Duodenal mucosa (tissue), 2 donors: ENCODE measurements around the gene RAB3B.
A peak's percentile ranks its signal among the peaks of the same experiment; 100 is the strongest.
"Not testable (repeated sequence)": the region's sequence is repeated elsewhere in the genome, so short reads cannot be mapped to it uniquely, and the experiment has no call there.

Source experiments
- H3K27ac ChIP-seq: one replicate; pipeline ENCODE4 v1.7.0; 2013; ENCODE audit warnings: low read depth, low read length
- H3K27me3 ChIP-seq, 2 donors: one replicate each; pipeline ENCODE4 v1.7.0; 2013; ENCODE audit warnings: low read length in 2 of 2, control low read depth in 1 of 2; ENCODE audit not compliant: insufficient read depth in 2 of 2, control insufficient read depth in 1 of 2
- H3K36me3 ChIP-seq, 2 donors: one replicate each; pipeline ENCODE4 v1.7.0; 2013; ENCODE audit warnings: low read length in 2 of 2, control low read depth in 1 of 2; ENCODE audit not compliant: insufficient read depth in 2 of 2, control insufficient read depth in 1 of 2
- H3K4me1 ChIP-seq, 2 donors: one replicate each; pipeline ENCODE4 v1.7.0; 2013; ENCODE audit warnings: low read length in 2 of 2, control low read depth in 1 of 2; ENCODE audit not compliant: insufficient read depth in 2 of 2, control insufficient read depth in 1 of 2
- H3K4me3 ChIP-seq, 2 donors: one replicate each; pipeline ENCODE4 v1.7.0; 2013; ENCODE audit warnings: low read length in 2 of 2, low read depth in 1 of 2
- H3K9ac ChIP-seq, 2 donors: one replicate each; pipeline ENCODE4 v1.7.0; 2013; ENCODE audit warnings: low read length in 2 of 2, low read depth in 1 of 2
- H3K9me3 ChIP-seq, 2 donors: one replicate each; pipeline ENCODE4 v1.7.0; 2013; ENCODE audit warnings: low read length in 2 of 2, control low read depth in 1 of 2; ENCODE audit not compliant: control insufficient read depth in 1 of 2

The RAB3B gene

GRCh38 chr1:51990478-51990965, at the start of gene RAB3B:
Gene RAB3B, minus strand, starts transcription at chr1:51990700. Its CDS starts 13,583 bp downstream, at chr1:51977117.
- peaks cover 12 to 23% of the 10 kb centered on the region in 2 donors for H3K27me3 ChIP-seq
- H3K9ac ChIP-seq: no peak within 1 kb of the TSS
- H3K4me1 ChIP-seq: no peaks in the 10 kb centered on the region
- no peaks in the 10 kb centered on the region for H3K36me3 ChIP-seq
- peak within 1 kb of the TSS; percentile 14 to 56 for H3K4me3 ChIP-seq
- no peak within 1 kb of the TSS for H3K27ac ChIP-seq
- H3K9me3 ChIP-seq: no peaks in the 10 kb centered on the region

- Histone ChIP-seq H3K9ac (no peak overlapping the region), H3K27me3 (no peaks in the 10 kb centered on the region), H3K27ac (no peak overlapping the region), H3K36me3 (peaks cover 0 to 15% of the 10 kb centered on the region in 2 donors), H3K9me3 (no peaks in the 10 kb centered on the region), H3K4me3 (no peak overlapping the region), H3K4me1 (peaks cover 3 to 5% of the 10 kb centered on the region in 2 donors)
Measured at GRCh38 chr1:52037909-52038308, 47.4 kb upstream of the RAB3B start.

- Histone ChIP-seq H3K27me3 (no peaks in the 10 kb centered on the region), H3K4me1 (peaks cover 7% of the 10 kb centered on the region in 2 donors), H3K36me3 (peaks cover 0 to 15% of the 10 kb centered on the region in 2 donors), H3K27ac (no peak overlapping the region), H3K9me3 (no peaks in the 10 kb centered on the region), H3K9ac (no peak overlapping the region), H3K4me3 (no peak overlapping the region)
Measured at GRCh38 chr1:52037402-52037814, 46.9 kb upstream of the RAB3B start.

- Histone ChIP-seq H3K4me3 (peak overlapping the region; percentile 94 to 98), H3K9me3 (no peaks in the 10 kb centered on the region), H3K27me3 (no peaks in the 10 kb centered on the region), H3K4me1 (peaks cover 20 to 30% of the 10 kb centered on the region in 2 donors), H3K9ac (peak overlapping the region in 1 of 2 donors; percentile 75), H3K27ac (peak overlapping the region; percentile 88), H3K36me3 (peaks cover 0 to under 1% of the 10 kb centered on the region in 2 donors)
Measured at GRCh38 chr1:52034050-52034384, 43.5 kb upstream of the RAB3B start.

GRCh38 chr1:52033190-52034049, 42.9 kb upstream of the RAB3B start, which contains the start of gene KTI12:
Gene KTI12, minus strand, starts transcription at chr1:52033810. Its CDS starts 49 bp downstream, at chr1:52033761.
- Histone ChIP-seq H3K27me3 (no peaks in the 10 kb centered on the region), H3K9me3 (no peaks in the 10 kb centered on the region), H3K9ac (peak within 1 kb of the TSS; percentile 75 to 91), H3K4me1 (peaks cover 20 to 30% of the 10 kb centered on the region in 2 donors), H3K36me3 (no peaks in the 10 kb centered on the region), H3K27ac (peak within 1 kb of the TSS; percentile 88), H3K4me3 (peak within 1 kb of the TSS; percentile 94 to 98)

- H3K27me3 ChIP-seq: no peaks in the 10 kb centered on the region
- H3K9me3 ChIP-seq: no peaks in the 10 kb centered on the region
- peak overlapping the region; percentile 94 to 98 for H3K4me3 ChIP-seq
- H3K27ac ChIP-seq: no peak overlapping the region
- peak overlapping the region; percentile 75 to 91 for H3K9ac ChIP-seq
- H3K36me3 ChIP-seq: no peaks in the 10 kb centered on the region
- peaks cover 20 to 30% of the 10 kb centered on the region in 2 donors for H3K4me1 ChIP-seq
Measured at GRCh38 chr1:52032785-52033131, 42.3 kb upstream of the RAB3B start.

- Histone ChIP-seq H3K27ac (no peak overlapping the region), H3K4me1 (peaks cover 20 to 30% of the 10 kb centered on the region in 2 donors), H3K27me3 (no peaks in the 10 kb centered on the region), H3K9me3 (no peaks in the 10 kb centered on the region), H3K36me3 (no peaks in the 10 kb centered on the region), H3K9ac (peak overlapping the region; percentile 75 to 91), H3K4me3 (peak overlapping the region; percentile 94 to 98)
Measured at GRCh38 chr1:52032124-52032784, 41.8 kb upstream of the RAB3B start.

GRCh38 chr1:52028839-52029238, 38.3 kb upstream of the RAB3B start:
- peaks cover 18 to 28% of the 10 kb centered on the region in 2 donors for H3K4me1 ChIP-seq
- H3K36me3 ChIP-seq: peaks cover 2 to 18% of the 10 kb centered on the region in 2 donors
- not testable (repeated sequence) for H3K4me3 ChIP-seq, H3K27ac ChIP-seq, H3K27me3 ChIP-seq, H3K9ac ChIP-seq, H3K9me3 ChIP-seq

- Histone ChIP-seq H3K4me1 (peaks cover 17 to 25% of the 10 kb centered on the region in 2 donors), H3K9ac (no peak overlapping the region), H3K36me3 (peaks cover 6 to 23% of the 10 kb centered on the region in 2 donors), H3K9me3 (no peaks in the 10 kb centered on the region), H3K4me3 (no peak overlapping the region), H3K27ac (no peak overlapping the region), H3K27me3 (no peaks in the 10 kb centered on the region)
Measured at GRCh38 chr1:52028328-52028727, 37.8 kb upstream of the RAB3B start.

- no peaks in the 10 kb centered on the region for H3K9me3 ChIP-seq
- no peak overlapping the region for H3K27ac ChIP-seq
- no peak overlapping the region for H3K4me3 ChIP-seq
- no peak overlapping the region for H3K9ac ChIP-seq
- no peaks in the 10 kb centered on the region for H3K27me3 ChIP-seq
- H3K4me1 ChIP-seq: peaks cover 3 to 12% of the 10 kb centered on the region in 2 donors
- peaks cover 17 to 40% of the 10 kb centered on the region in 2 donors for H3K36me3 ChIP-seq
Measured at GRCh38 chr1:52026278-52026677, 35.8 kb upstream of the RAB3B start.
